ENCODE measurements around the gene PLB1.

The PLB1 gene

GRCh38 chr2:28681606-28682005 lies 185.7 kb downstream of the PLB1 start:
- no peaks in the 10 kb centered on the region for H3F3A ChIP-seq (ENCODE audit: insufficient read depth, low read length)
- H3K27ac ChIP-seq (ENCODE audit: low read depth, low read length, poor library complexity, severe bottlenecking) = no peak overlapping the region
- H3K9me2 ChIP-seq (ENCODE audit: low read depth, low read length) = no peaks in the 10 kb centered on the region
- TF ChIP-seq EZH2 (IDR thresholded peaks at IDR 0.05; ENCODE audit: borderline replicate concordance, low read length) (no peak), CTCF (IDR thresholded peaks at IDR 0.05; ENCODE audit: low read length) (no peak)
- peaks cover 9% of the 10 kb centered on the region; the same call in 1 of the 2 replicates for H3K27me3 ChIP-seq (ENCODE audit: insufficient read depth, low read length)
- no peak overlapping the region for H3K9ac ChIP-seq (ENCODE audit: low read length)
- no peaks in the 10 kb centered on the region for H3K9me3 ChIP-seq (ENCODE audit: low read length)
- H3K4me3 ChIP-seq (ENCODE audit: low read depth, low read length, poor library complexity, severe bottlenecking) = no peak overlapping the region
- no peaks in the 10 kb centered on the region for H3K36me3 ChIP-seq (ENCODE audit: insufficient read depth, low read length)
- H3K79me2 ChIP-seq (ENCODE audit: insufficient read depth, low read length) = no peaks in the 10 kb centered on the region
- no peaks in the 10 kb centered on the region for H4K20me1 ChIP-seq (ENCODE audit: insufficient read depth, low read length)
- no peaks in the 10 kb centered on the region for H3K4me1 ChIP-seq (ENCODE audit: insufficient read depth, low read length, severe bottlenecking)
- H3K4me2 ChIP-seq (ENCODE audit: low read length) = no peak overlapping the region
- H2AFZ ChIP-seq (ENCODE audit: low read length) = no peak overlapping the region

- Histone ChIP-seq H3K9me3 (ENCODE audit: low read length) (no peaks in the 10 kb centered on the region), H3K27ac (ENCODE audit: low read depth, low read length, poor library complexity, severe bottlenecking) (no peak overlapping the region), H3F3A (ENCODE audit: insufficient read depth, low read length) (no peaks in the 10 kb centered on the region)
Observed at GRCh38 chr2:28683100-28683706, 187.3 kb downstream of the PLB1 start.

DNA sequence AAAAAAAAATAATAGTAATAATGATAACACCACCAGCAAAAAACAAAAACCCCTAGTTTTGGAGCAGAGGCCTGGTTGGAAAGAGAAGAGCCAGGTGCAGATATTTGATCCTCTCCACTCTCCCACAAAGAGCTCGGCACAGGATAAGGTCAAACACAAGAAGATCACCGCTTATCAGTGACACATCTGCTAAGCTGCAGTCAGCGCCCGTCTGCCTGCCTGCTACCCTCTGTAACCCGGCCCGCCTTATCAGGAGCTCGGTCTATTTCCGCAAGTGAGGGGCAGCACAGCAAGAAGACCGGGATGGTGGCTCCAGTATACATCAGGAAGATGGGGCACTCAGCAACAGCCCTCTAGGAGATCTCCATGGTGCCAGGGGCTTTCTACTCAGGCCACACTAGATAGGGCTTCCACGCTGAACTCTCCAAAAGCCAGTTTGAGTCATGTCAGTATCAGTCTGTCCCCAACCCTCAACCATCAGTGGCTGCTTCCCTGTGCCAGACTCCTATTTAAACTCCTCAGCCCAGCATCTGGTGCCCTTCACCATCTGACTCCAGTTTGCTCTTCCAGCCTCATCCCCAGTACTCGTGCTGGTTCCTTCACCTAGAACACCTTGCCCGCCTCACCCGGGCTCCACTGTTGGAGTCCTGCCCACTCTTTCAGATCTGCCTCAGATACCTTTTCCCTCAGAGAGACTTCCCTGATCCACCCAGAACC lies 188.4 kb downstream of the PLB1 start:
- H3K4me1 ChIP-seq (ENCODE audit: insufficient read depth, low read length, severe bottlenecking) = no peaks in the 10 kb centered on the region
- no peaks in the 10 kb centered on the region for H3K9me3 ChIP-seq (ENCODE audit: low read length)
- H3K4me3 ChIP-seq (ENCODE audit: low read depth, low read length, poor library complexity, severe bottlenecking) = no peak overlapping the region
- H2AFZ ChIP-seq (ENCODE audit: low read length) = no peak overlapping the region
- H3K27ac ChIP-seq (ENCODE audit: low read depth, low read length, poor library complexity, severe bottlenecking) = no peak overlapping the region
- no peaks in the 10 kb centered on the region for H3F3A ChIP-seq (ENCODE audit: insufficient read depth, low read length)
- H3K36me3 ChIP-seq (ENCODE audit: insufficient read depth, low read length) = no peaks in the 10 kb centered on the region
- peaks cover 9% of the 10 kb centered on the region; the same call in 1 of the 2 replicates for H3K27me3 ChIP-seq (ENCODE audit: insufficient read depth, low read length)
- no peaks in the 10 kb centered on the region for H3K9me2 ChIP-seq (ENCODE audit: low read depth, low read length)
- TF ChIP-seq CTCF (IDR thresholded peaks at IDR 0.05; ENCODE audit: low read length) = no peak
- TF ChIP-seq EZH2 (IDR thresholded peaks at IDR 0.05; ENCODE audit: borderline replicate concordance, low read length) = no peak
- H3K79me2 ChIP-seq (ENCODE audit: insufficient read depth, low read length) = no peaks in the 10 kb centered on the region
- no peaks in the 10 kb centered on the region for H4K20me1 ChIP-seq (ENCODE audit: insufficient read depth, low read length)
- no peak overlapping the region for H3K4me2 ChIP-seq (ENCODE audit: low read length)
- no peak overlapping the region for H3K9ac ChIP-seq (ENCODE audit: low read length)

More at GRCh38 chr2:28683100-28683706, 187.3 kb downstream of the PLB1 start:
- no peaks in the 10 kb centered on the region for H3K4me1 ChIP-seq (ENCODE audit: insufficient read depth, low read length, severe bottlenecking)
- no peak overlapping the region for H2AFZ ChIP-seq (ENCODE audit: low read length)
- H4K20me1 ChIP-seq (ENCODE audit: insufficient read depth, low read length) = no peaks in the 10 kb centered on the region
- H3K4me2 ChIP-seq (ENCODE audit: low read length) = no peak overlapping the region
- no peak overlapping the region for H3K9ac ChIP-seq (ENCODE audit: low read length)
- H3K9me2 ChIP-seq (ENCODE audit: low read depth, low read length) = no peaks in the 10 kb centered on the region
- TF ChIP-seq EZH2 (IDR thresholded peaks at IDR 0.05; ENCODE audit: borderline replicate concordance, low read length) (no peak), CTCF (IDR thresholded peaks at IDR 0.05; ENCODE audit: low read length) (no peak)
- peaks cover 9% of the 10 kb centered on the region; the same call in 1 of the 2 replicates for H3K27me3 ChIP-seq (ENCODE audit: insufficient read depth, low read length)
- H3K4me3 ChIP-seq (ENCODE audit: low read depth, low read length, poor library complexity, severe bottlenecking) = no peak overlapping the region
- H3K79me2 ChIP-seq (ENCODE audit: insufficient read depth, low read length) = no peaks in the 10 kb centered on the region
- H3K36me3 ChIP-seq (ENCODE audit: insufficient read depth, low read length) = no peaks in the 10 kb centered on the region

Measured in OCI-LY1 (cell line).